Fibroblast of lung (primary cell): ENCODE results near the gene ZNF503. TPM values are rescaled to one million over a fixed set of nuclear protein-coding genes. Genes with fewer than 3 reads are reported as not detected.

Experiments
- DNase-seq, 2 donors: peaks; one replicate each; pipeline versions ENCODE4 v3.0.0 to v3.0.0-alpha.2; 2010; ENCODE audit warnings: low read depth in 2 of 2
- H2AFZ ChIP-seq: 2 replicates; pipeline ENCODE4 v1.5.1; 2012; ENCODE audit warnings: low read length, control low read depth, inconsistent platforms
- H3K27ac ChIP-seq: 2 replicates; pipeline ENCODE4 v1.5.1; 2011; ENCODE audit warnings: low read length, control low read depth; ENCODE audit not compliant: insufficient read depth
- H3K27me3 ChIP-seq: 2 replicates; pipeline ENCODE4 v1.5.1; 2011; ENCODE audit warnings: mild to moderate bottlenecking, low read length; ENCODE audit not compliant: control insufficient read depth, insufficient read depth
- H3K36me3 ChIP-seq: 2 replicates; pipeline ENCODE4 v1.5.1; 2011; ENCODE audit warnings: low read length; ENCODE audit not compliant: control insufficient read depth, insufficient read depth
- H3K4me1 ChIP-seq: 2 replicates; pipeline ENCODE4 v1.5.1; 2011; ENCODE audit warnings: low read length; ENCODE audit not compliant: control insufficient read depth, insufficient read depth; ENCODE audit errors: extremely low read depth
- H3K4me2 ChIP-seq: 2 replicates; pipeline ENCODE4 v1.5.1; 2011; ENCODE audit warnings: low read length, control low read depth; ENCODE audit not compliant: insufficient read depth; ENCODE audit errors: extremely low read depth
- H3K4me3 ChIP-seq, 4 experiments: fragments of 200-600 bp in 1 of 4; sonication (generic) in 1 of 4; replicated peaks in 1 of 4; 2 replicates each; pipeline ENCODE4 v1.5.1; 2011 to 2016; ENCODE audit warnings: low read length in 4 of 4, low read depth in 3 of 4, mild to moderate bottlenecking in 3 of 4, control low read depth in 2 of 4, inconsistent platforms in 1 of 4, mixed read lengths in 1 of 4; ENCODE audit not compliant: insufficient read depth in 1 of 4; ENCODE audit errors: control extremely low read depth in 1 of 4
- H3K79me2 ChIP-seq: 2 replicates; pipeline ENCODE4 v1.5.1; 2012; ENCODE audit warnings: mild to moderate bottlenecking, low read length, inconsistent platforms; ENCODE audit not compliant: control insufficient read depth, insufficient read depth
- H3K9ac ChIP-seq: 2 replicates; pipeline ENCODE4 v1.5.1; 2011; ENCODE audit warnings: mild to moderate bottlenecking, low read length, control low read depth; ENCODE audit not compliant: insufficient read depth
- H3K9me3 ChIP-seq: 2 replicates; pipeline ENCODE4 v1.5.1; 2012; ENCODE audit warnings: low read depth, low read length; ENCODE audit not compliant: control insufficient read depth, insufficient read depth
- H4K20me1 ChIP-seq: 2 replicates; pipeline ENCODE4 v1.5.1; 2011; ENCODE audit warnings: low read length; ENCODE audit not compliant: control insufficient read depth, insufficient read depth; ENCODE audit errors: extremely low read depth
- CTCF ChIP-seq, 2 donors: IDR thresholded peaks in 1 of 2; conservative IDR thresholded peaks in 1 of 2; 1 replicate in 1 of 2; 2 replicates in 1 of 2; pipeline ENCODE4 v1.5.1; 2011 to 2012; ENCODE audit warnings: low read length in 2 of 2, control low read depth in 1 of 2, inconsistent platforms in 1 of 2, low read depth in 1 of 2, mild to moderate bottlenecking in 1 of 2
- EZH2 ChIP-seq: IDR thresholded peaks from 2 replicates; pipeline ENCODE4 v1.5.1; 2012; ENCODE audit warnings: low read length, control low read depth, mild to moderate bottlenecking; ENCODE audit errors: missing control alignments
- polyA plus RNA-seq, 2 donors: library from polyadenylated mRNA; depleted of rRNA in 1 of 2; stranded (reverse) in 1 of 2; unstranded in 1 of 2; fragments of >200 nt; gene quantifications; 2 replicates each; pipeline ENCODE4 v1.2.1, GENCODE V29; 2011 to 2012; ENCODE audit warnings: missing spikeins in 1 of 2
- total RNA-seq: library from RNA; depleted of rRNA; stranded (reverse); fragments of >200 nt; gene quantifications from 2 replicates; pipeline ENCODE4 v1.2.1, GENCODE V29; 2014

Gene ZNF503
- total and polyA plus RNA-seq, 2 donors (not counting 1 experiment from before 2014, with no cell fraction given): 4.9 to 7.1 TPM

- H3K4me2 ChIP-seq: peak overlapping the region; percentile 87
- H3K4me3 ChIP-seq: peak overlapping the region; percentile 57 to 80 (median 66)
- no peaks in the 10 kb centered on the region for H3K36me3 ChIP-seq
- H3K9me3 ChIP-seq: no peaks in the 10 kb centered on the region
- H2AFZ ChIP-seq: no peak overlapping the region
- peaks cover 2% of the 10 kb centered on the region for H3K4me1 ChIP-seq
- H3K27me3 ChIP-seq: peaks cover 5% of the 10 kb centered on the region
- peak; percentile 48 to 54 for DNase-seq
- TF ChIP-seq EZH2: no peak
- no peak for TF ChIP-seq CTCF (conservative IDR thresholded peaks at IDR 0.05 in 1 of 2, IDR thresholded peaks at IDR 0.05 in 1 of 2; ENCODE audit: low read depth in 1 of 2, low read length in 2 of 2)
- H3K27ac ChIP-seq: no peak overlapping the region
- no peaks in the 10 kb centered on the region for H3K79me2 ChIP-seq
- no peaks in the 10 kb centered on the region for H4K20me1 ChIP-seq
- H3K9ac ChIP-seq: peak overlapping the region; percentile 16
These were observed 6.3 kb upstream of the ZNF503 start for GRCh38 chr10:75407713-75408508.

- no peaks in the 10 kb centered on the region for H3K79me2 ChIP-seq
- H3K4me3 ChIP-seq: no peak overlapping the region
- H3K9me3 ChIP-seq: no peaks in the 10 kb centered on the region
- peaks cover 2% of the 10 kb centered on the region for H3K4me1 ChIP-seq
- no peak overlapping the region for H3K27ac ChIP-seq
- TF ChIP-seq CTCF (conservative IDR thresholded peaks at IDR 0.05 in 1 of 2, IDR thresholded peaks at IDR 0.05 in 1 of 2; ENCODE audit: low read depth in 1 of 2, low read length in 2 of 2) (no peak), EZH2 (no peak)
- H2AFZ ChIP-seq: no peak overlapping the region
- no peak overlapping the region for H3K9ac ChIP-seq
- H3K27me3 ChIP-seq: peaks cover 5% of the 10 kb centered on the region
- no peak for DNase-seq
- no peaks in the 10 kb centered on the region for H3K36me3 ChIP-seq
- H4K20me1 ChIP-seq: no peaks in the 10 kb centered on the region
- H3K4me2 ChIP-seq: no peak overlapping the region
These were observed 5.7 kb upstream of the ZNF503 start for GRCh38 chr10:75407224-75407712.

GRCh38 chr10:75406462-75407223, 5.1 kb upstream of the ZNF503 start:
- peaks cover 5% of the 10 kb centered on the region for H3K27me3 ChIP-seq
- no peak for DNase-seq
- no peaks in the 10 kb centered on the region for H4K20me1 ChIP-seq
- H3K9ac ChIP-seq: no peak overlapping the region
- H3K9me3 ChIP-seq: no peaks in the 10 kb centered on the region
- H3K79me2 ChIP-seq: no peaks in the 10 kb centered on the region
- H3K4me3 ChIP-seq: no peak overlapping the region
- H3K4me1 ChIP-seq: peaks cover 2% of the 10 kb centered on the region
- no peak for TF ChIP-seq CTCF (conservative IDR thresholded peaks at IDR 0.05 in 1 of 2, IDR thresholded peaks at IDR 0.05 in 1 of 2; ENCODE audit: low read depth in 1 of 2, low read length in 2 of 2)
- no peak for TF ChIP-seq EZH2
- no peak overlapping the region for H2AFZ ChIP-seq
- H3K27ac ChIP-seq: no peak overlapping the region
- no peaks in the 10 kb centered on the region for H3K36me3 ChIP-seq
- no peak overlapping the region for H3K4me2 ChIP-seq
